KMS-11 (cell line): Measurements from ENCODE around the gene KCTD19.

Experiments used
- H2AFZ ChIP-seq: fragments of 200-600 bp; sonication (generic); 2 replicates; pipeline ENCODE4 v1.6.1; 2016; ENCODE audit warnings: antibody characterized with exemption, mixed run types, low read depth
- H3K27ac ChIP-seq: fragments of 200-600 bp; sonication (generic); 2 replicates; pipeline ENCODE4 v1.6.1; 2016; ENCODE audit warnings: mild to moderate bottlenecking, mixed run types
- H3K27me3 ChIP-seq: fragments of 200-600 bp; sonication (generic); 2 replicates; pipeline ENCODE4 v1.6.1; 2017; ENCODE audit warnings: mild to moderate bottlenecking, low read depth, mixed run types, moderate library complexity; ENCODE audit not compliant: insufficient read depth
- H3K36me3 ChIP-seq: fragments of 200-600 bp; sonication (generic); 2 replicates; pipeline ENCODE4 v1.6.1; 2017; ENCODE audit warnings: mild to moderate bottlenecking, mixed run types; ENCODE audit not compliant: insufficient read depth
- H3K4me1 ChIP-seq: fragments of 200-600 bp; sonication (generic); 2 replicates; pipeline ENCODE4 v1.6.1; 2016; ENCODE audit warnings: mild to moderate bottlenecking, low read depth, mixed run types; ENCODE audit not compliant: poor library complexity, severe bottlenecking
- H3K4me2 ChIP-seq: fragments of 200-600 bp; sonication (generic); 2 replicates; pipeline ENCODE4 v1.7.0; 2016; ENCODE audit warnings: mild to moderate bottlenecking, mixed run types
- H3K4me3 ChIP-seq: fragments of 200-600 bp; sonication (generic); IDR thresholded peaks from 2 replicates; pipeline ENCODE4 v1.6.1; 2017; ENCODE audit warnings: low read depth, low read length, mixed read lengths; ENCODE audit not compliant: insufficient read depth
- H3K79me2 ChIP-seq: fragments of 200-600 bp; sonication (generic); 2 replicates; pipeline ENCODE4 v1.6.1; 2016; ENCODE audit warnings: low read depth, mixed run types; ENCODE audit not compliant: insufficient read depth
- H3K9ac ChIP-seq: fragments of 200-600 bp; sonication (generic); 2 replicates; pipeline ENCODE4 v1.6.1; 2016; ENCODE audit warnings: mild to moderate bottlenecking, mixed run types
- H4K20me1 ChIP-seq: fragments of 200-600 bp; sonication (generic); 2 replicates; pipeline ENCODE4 v1.6.1; 2016; ENCODE audit warnings: mild to moderate bottlenecking, mixed run types; ENCODE audit not compliant: insufficient read depth
- CTCF ChIP-seq: fragments of 200-600 bp; sonication (generic); conservative IDR thresholded peaks from 2 replicates; pipeline ENCODE4 v1.6.1; 2017; ENCODE audit warnings: low read depth, mild to moderate bottlenecking, antibody characterized with exemption, low read length, moderate library complexity, mixed read lengths

The KCTD19 gene

GRCh38 chr16:67350324-67350723 is 23.8 kb upstream of the KCTD19 start:
- H3K4me3 ChIP-seq = no peak overlapping the region
- no peak overlapping the region for H2AFZ ChIP-seq
- no peaks in the 10 kb centered on the region for H4K20me1 ChIP-seq
- H3K9ac ChIP-seq = no peak overlapping the region
- H3K4me1 ChIP-seq = no peaks in the 10 kb centered on the region
- no peak overlapping the region for H3K27ac ChIP-seq
- H3K79me2 ChIP-seq = no peaks in the 10 kb centered on the region
- no peak overlapping the region for H3K4me2 ChIP-seq
- no peaks in the 10 kb centered on the region for H3K36me3 ChIP-seq
- no peaks in the 10 kb centered on the region for H3K27me3 ChIP-seq
- TF ChIP-seq CTCF = no peak

GRCh38 chr16:67349172-67349571 is 22.6 kb upstream of the KCTD19 start:
- H3K4me1 ChIP-seq = no peaks in the 10 kb centered on the region
- no peak overlapping the region for H2AFZ ChIP-seq
- H3K4me3 ChIP-seq = no peak overlapping the region
- H4K20me1 ChIP-seq = no peaks in the 10 kb centered on the region
- TF ChIP-seq CTCF = peak; percentile 56; the same call in 1 of the 2 replicates
- no peak overlapping the region for H3K27ac ChIP-seq
- no peaks in the 10 kb centered on the region for H3K36me3 ChIP-seq
- H3K79me2 ChIP-seq = no peaks in the 10 kb centered on the region
- no peak overlapping the region for H3K4me2 ChIP-seq
- no peaks in the 10 kb centered on the region for H3K27me3 ChIP-seq
- H3K9ac ChIP-seq = no peak overlapping the region

GRCh38 chr16:67346341-67346740 is 19.8 kb upstream of the KCTD19 start:
- TF ChIP-seq CTCF = no peak
- H3K79me2 ChIP-seq = no peaks in the 10 kb centered on the region
- no peak overlapping the region for H2AFZ ChIP-seq
- no peaks in the 10 kb centered on the region for H3K4me1 ChIP-seq
- H3K27ac ChIP-seq = no peak overlapping the region
- H3K27me3 ChIP-seq = no peaks in the 10 kb centered on the region
- H3K4me3 ChIP-seq = no peak overlapping the region
- no peak overlapping the region for H3K4me2 ChIP-seq
- no peak overlapping the region for H3K9ac ChIP-seq
- H4K20me1 ChIP-seq = no peaks in the 10 kb centered on the region
- H3K36me3 ChIP-seq = no peaks in the 10 kb centered on the region

- no peaks in the 10 kb centered on the region for H3K4me1 ChIP-seq
- no peak overlapping the region for H3K27ac ChIP-seq
- H3K36me3 ChIP-seq = no peaks in the 10 kb centered on the region
- no peak for TF ChIP-seq CTCF
- H3K4me3 ChIP-seq = no peak overlapping the region
- no peaks in the 10 kb centered on the region for H3K27me3 ChIP-seq
- no peaks in the 10 kb centered on the region for H3K79me2 ChIP-seq
- no peak overlapping the region for H3K9ac ChIP-seq
- no peak overlapping the region for H2AFZ ChIP-seq
- H3K4me2 ChIP-seq = no peak overlapping the region
- H4K20me1 ChIP-seq = no peaks in the 10 kb centered on the region
Measured at GRCh38 chr16:67345401-67345800, 18.9 kb upstream of the KCTD19 start.
